Kidney epithelial cell (primary cell): ENCODE measurements around the gene NRG2. TPM values are rescaled to one million over a fixed set of nuclear protein-coding genes. Genes with fewer than 3 reads are reported as not detected.

Experiments used
- DNase-seq: peaks from one replicate; pipeline ENCODE4 v3.0.0-alpha.2; 2010; ENCODE audit warnings: low read depth
- H3K27me3 ChIP-seq: 2 replicates; pipeline ENCODE4 v1.6.0; 2011; ENCODE audit warnings: low read length; ENCODE audit not compliant: control insufficient read depth, insufficient read depth
- H3K36me3 ChIP-seq: 2 replicates; pipeline ENCODE4 v1.5.1; 2011; ENCODE audit warnings: low read length; ENCODE audit not compliant: control insufficient read depth, insufficient read depth
- H3K4me3 ChIP-seq: 2 replicates; pipeline ENCODE4 v1.5.1; 2011; ENCODE audit warnings: low read depth, mild to moderate bottlenecking, control low read depth, low read length
- CTCF ChIP-seq: IDR thresholded peaks from 2 replicates; pipeline ENCODE4 v1.5.1; 2011; ENCODE audit warnings: mild to moderate bottlenecking, moderate library complexity, low read length, control low read depth, inconsistent platforms; ENCODE audit not compliant: insufficient read depth, poor library complexity, severe bottlenecking
- total RNA-seq: library from RNA; depleted of rRNA; stranded (reverse); fragments of >200 nt; gene quantifications from 2 replicates; pipeline ENCODE4 v1.2.3, GENCODE V29; 2015

The NRG2 gene
- total RNA-seq, 1 donor from 2014 or later = not detected

DNA sequence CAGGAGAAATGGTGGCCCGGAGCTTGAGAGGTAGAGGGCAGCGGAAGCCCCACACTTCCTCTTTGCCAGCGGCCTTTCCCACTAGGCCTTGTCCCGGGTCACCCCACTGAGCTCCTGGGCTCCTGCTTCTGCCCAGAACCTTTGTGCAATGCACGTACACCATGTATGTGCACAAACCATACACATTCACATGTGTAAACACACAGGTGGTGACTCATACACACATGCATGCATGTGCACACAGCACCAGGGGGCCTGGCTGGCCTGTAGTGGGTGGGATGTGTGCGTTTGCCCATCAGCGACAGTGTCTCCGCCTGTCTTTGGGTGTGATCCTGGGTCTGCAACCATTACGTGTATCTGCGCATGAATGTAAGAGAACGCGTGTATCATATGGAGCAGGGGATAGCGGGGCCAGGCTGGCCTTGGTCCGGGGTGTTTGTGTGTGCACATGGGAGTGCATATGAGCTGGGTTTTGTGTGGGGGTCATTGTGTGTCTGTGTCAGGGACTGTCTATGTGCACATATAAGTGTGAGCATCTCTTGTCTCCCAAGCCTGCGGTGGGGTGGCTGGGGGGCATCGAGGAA is 203.8 kb downstream of the NRG2 start:
- no peak for DNase-seq
- no peak for TF ChIP-seq CTCF
- H3K36me3 ChIP-seq = no peaks in the 10 kb centered on the region

DNA sequence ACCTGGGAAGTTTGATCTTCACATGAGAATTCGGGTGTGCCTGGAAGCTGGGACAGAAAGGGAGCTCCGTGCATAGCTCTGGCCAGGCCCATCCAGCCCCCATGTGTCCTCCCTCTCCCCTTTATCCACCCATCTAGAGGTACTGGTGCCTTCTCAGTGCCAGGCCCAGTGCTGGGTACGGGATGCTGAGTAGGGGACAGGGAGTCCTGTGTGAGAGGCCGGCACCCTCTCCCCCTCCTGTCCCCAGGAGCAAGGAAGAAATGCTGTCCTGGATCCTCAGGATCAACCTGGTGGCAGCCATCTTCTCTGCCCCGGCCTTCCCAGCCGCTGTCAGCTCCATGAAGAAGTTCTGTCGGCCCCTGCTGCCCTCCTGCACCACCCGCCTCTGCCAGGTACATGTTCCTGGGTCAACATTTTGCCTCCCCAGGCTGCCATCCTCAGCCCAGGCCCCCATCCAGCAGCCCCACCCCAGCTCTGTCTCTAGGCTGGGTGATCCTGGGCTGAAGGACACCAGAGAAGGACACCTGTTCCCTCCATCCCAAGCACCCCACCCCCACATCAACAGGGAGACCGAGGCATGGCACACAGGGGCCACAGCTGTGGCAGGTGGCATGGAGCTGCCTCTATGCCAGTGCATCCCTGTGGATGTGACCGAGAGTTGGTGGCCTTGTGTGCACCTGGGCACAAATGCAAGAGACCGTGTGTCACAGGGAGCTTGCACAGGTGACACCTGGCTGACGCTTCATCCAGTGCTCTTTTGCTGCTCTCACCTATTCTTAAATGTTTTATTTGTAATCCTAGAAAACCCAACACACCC is 204.5 kb downstream of the NRG2 start:
- H3K36me3 ChIP-seq = no peaks in the 10 kb centered on the region
- peaks cover 5% of the 10 kb centered on the region for H3K27me3 ChIP-seq
- H3K4me3 ChIP-seq = no peak overlapping the region
- TF ChIP-seq CTCF = no peak
- DNase-seq = no peak

More for the DNA sequence above, 203.8 kb downstream of the NRG2 start:
- Histone ChIP-seq H3K4me3 (no peak overlapping the region), H3K27me3 (peaks cover 5% of the 10 kb centered on the region)

DNA sequence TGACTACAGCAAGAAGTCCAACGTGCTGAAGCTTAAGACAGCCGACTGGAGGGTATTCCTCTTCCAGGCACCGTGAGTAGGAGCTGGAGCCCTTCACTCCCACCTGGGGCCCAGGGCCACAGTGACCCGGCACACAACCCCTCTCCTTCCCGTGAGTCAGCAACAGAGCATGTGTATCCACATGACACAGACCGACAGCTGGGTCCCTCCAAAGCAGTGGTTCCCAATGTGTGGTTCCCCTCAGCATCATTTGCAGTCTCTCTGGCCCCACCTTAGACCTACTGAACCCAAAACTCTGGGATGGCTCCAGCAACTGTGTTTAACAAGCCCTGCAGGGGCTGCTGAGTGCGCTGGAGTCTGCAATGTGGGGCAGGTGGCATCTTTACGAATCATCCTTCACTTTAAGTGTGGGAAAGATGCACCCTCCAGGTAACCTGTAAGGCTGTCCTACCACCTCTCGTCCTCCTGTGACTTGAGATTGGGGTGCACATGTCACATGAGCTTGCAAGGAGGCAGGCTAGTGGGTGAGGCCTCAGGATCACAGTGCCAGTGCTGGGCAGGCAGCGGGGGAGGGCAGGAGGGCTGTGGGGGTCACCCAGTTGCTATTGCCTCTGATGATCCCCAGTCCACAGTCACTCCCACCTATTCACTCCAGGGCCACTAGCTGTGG is 205.3 kb downstream of the NRG2 start:
- Histone ChIP-seq H3K27me3 (peaks cover 8% of the 10 kb centered on the region), H3K4me3 (no peak overlapping the region), H3K36me3 (no peaks in the 10 kb centered on the region)
- no peak for DNase-seq
- TF ChIP-seq CTCF = no peak

- no peaks in the 10 kb centered on the region for H3K36me3 ChIP-seq
- peaks cover 10% of the 10 kb centered on the region for H3K27me3 ChIP-seq
- no peak for TF ChIP-seq CTCF
- H3K4me3 ChIP-seq = no peak overlapping the region
- no peak for DNase-seq
Measured at GRCh38 chr5:139836469-139837208, 206.5 kb downstream of the NRG2 start.

- H3K27me3 ChIP-seq = peaks cover 10% of the 10 kb centered on the region
Measured at GRCh38 chr5:139835656-139836055, 207.4 kb downstream of the NRG2 start.

More at GRCh38 chr5:139835656-139836055, 207.4 kb downstream of the NRG2 start:
- H3K4me3 ChIP-seq = no peak overlapping the region
- no peak for DNase-seq
- no peak for TF ChIP-seq CTCF
- no peaks in the 10 kb centered on the region for H3K36me3 ChIP-seq
